Upper lobe of left lung (tissue), 4 donors: Measurements from ENCODE around the gene ZDHHC1.

Experiments used
- CTCF ChIP-seq, 6 experiments: fragments of 450-650 bp in 4 of 6; fragments of 200-600 bp in 2 of 6; sonication (generic) in 2 of 6; IDR thresholded peaks; one replicate each; pipeline ENCODE4 v1.5.1; 2016 to 2019; ENCODE audit warnings: antibody characterized with exemption in 6 of 6
- POLR2AphosphoS5 ChIP-seq, 2 donors: sonication (generic); formaldehyde crosslinking; IDR thresholded peaks; one replicate each; pipeline ENCODE4 v1.5.1; 2017; ENCODE audit warnings: antibody characterized with exemption in 2 of 2

GRCh38 chr16:67463059-67463458 is 46.8 kb upstream of the ZDHHC1 start:
- TF ChIP-seq CTCF (IDR thresholded peaks at IDR 0.05), result no peak
- TF ChIP-seq POLR2AphosphoS5 (IDR thresholded peaks at IDR 0.05), result no peak
